ENCODE results near the gene GPR161. TPM values are rescaled to one million over a fixed set of nuclear protein-coding genes. Genes with fewer than 3 reads are reported as not detected.

Gene GPR161
- total RNA-seq, 1 donor = 13.8 TPM

DNA sequence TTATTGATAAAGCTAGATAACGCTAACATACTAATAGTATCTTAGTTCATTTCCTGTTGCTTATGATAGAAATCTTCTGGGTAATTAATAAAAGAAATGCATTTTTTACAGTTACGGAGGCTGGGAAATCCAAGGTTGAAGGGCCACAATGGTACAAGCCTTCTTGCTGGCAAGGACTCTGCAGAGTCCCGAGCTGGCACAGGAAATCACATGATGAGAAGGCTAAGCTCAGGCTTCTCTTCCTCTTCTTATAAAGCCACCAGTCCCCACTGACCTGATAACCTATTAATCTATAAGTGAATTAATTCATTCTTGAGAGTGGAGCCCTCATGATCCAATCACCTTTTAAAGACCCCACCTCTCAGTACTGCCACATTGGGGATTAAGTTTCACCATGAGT is 82.6 kb downstream of the GPR161 start:
- H3K27me3 ChIP-seq (ENCODE audit: insufficient read depth, low read length) = no peaks in the 10 kb centered on the region
- no peaks in the 10 kb centered on the region for H3K4me1 ChIP-seq (ENCODE audit: insufficient read depth, low read length)
- no peak overlapping the region for H3K4me3 ChIP-seq (ENCODE audit: insufficient read depth, low read length)
- TF ChIP-seq, protein P1, sequence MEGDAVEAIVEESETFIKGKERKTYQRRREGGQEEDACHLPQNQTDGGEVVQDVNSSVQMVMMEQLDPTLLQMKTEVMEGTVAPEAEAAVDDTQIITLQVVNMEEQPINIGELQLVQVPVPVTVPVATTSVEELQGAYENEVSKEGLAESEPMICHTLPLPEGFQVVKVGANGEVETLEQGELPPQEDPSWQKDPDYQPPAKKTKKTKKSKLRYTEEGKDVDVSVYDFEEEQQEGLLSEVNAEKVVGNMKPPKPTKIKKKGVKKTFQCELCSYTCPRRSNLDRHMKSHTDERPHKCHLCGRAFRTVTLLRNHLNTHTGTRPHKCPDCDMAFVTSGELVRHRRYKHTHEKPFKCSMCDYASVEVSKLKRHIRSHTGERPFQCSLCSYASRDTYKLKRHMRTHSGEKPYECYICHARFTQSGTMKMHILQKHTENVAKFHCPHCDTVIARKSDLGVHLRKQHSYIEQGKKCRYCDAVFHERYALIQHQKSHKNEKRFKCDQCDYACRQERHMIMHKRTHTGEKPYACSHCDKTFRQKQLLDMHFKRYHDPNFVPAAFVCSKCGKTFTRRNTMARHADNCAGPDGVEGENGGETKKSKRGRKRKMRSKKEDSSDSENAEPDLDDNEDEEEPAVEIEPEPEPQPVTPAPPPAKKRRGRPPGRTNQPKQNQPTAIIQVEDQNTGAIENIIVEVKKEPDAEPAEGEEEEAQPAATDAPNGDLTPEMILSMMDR (IDR thresholded peaks at IDR 0.05; ENCODE audit: extremely low read depth, low read depth, low read length) = no peak
- H3K27ac ChIP-seq (ENCODE audit: low read depth, low read length) = no peak overlapping the region
- peaks cover 3% of the 10 kb centered on the region for H4K20me1 ChIP-seq (ENCODE audit: insufficient read depth, low read length)
- peaks cover 3% of the 10 kb centered on the region for H3K36me3 ChIP-seq (ENCODE audit: insufficient read depth, low read length)
- DNase-seq (ENCODE audit: insufficient read length, low spot score, missing footprints) = no peak
- no peak overlapping the region for H3K4me2 ChIP-seq (ENCODE audit: insufficient read depth, low read length)
- H3K79me2 ChIP-seq (ENCODE audit: insufficient read depth, low read length) = no peaks in the 10 kb centered on the region
- H2AFZ ChIP-seq (ENCODE audit: low read length) = no peak overlapping the region
- H3K9me3 ChIP-seq (ENCODE audit: low read depth, low read length) = no peaks in the 10 kb centered on the region

DNA sequence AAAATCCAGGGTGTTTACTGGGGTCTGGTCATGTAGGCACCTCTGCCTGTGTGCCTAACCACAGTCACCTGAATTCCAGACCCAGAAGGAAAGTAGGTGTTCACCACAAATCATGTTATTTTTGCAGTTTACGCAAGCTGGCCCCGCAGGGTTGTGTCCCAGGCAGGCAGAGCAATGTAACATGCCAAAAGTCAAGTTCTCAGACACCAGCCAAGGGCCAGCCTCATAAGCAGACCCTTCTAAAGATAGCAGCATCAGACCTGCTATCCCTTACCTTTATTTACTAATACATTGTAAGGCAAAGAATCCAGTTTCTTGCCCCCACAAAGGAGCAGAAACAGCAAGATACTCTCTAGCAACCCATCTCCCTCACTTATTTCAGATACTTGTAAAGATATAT is 83.0 kb downstream of the GPR161 start:
- H4K20me1 ChIP-seq (ENCODE audit: insufficient read depth, low read length) = peaks cover 3% of the 10 kb centered on the region
- no peaks in the 10 kb centered on the region for H3K27me3 ChIP-seq (ENCODE audit: insufficient read depth, low read length)
- H3K4me1 ChIP-seq (ENCODE audit: insufficient read depth, low read length) = no peaks in the 10 kb centered on the region
- H3K27ac ChIP-seq (ENCODE audit: low read depth, low read length) = no peak overlapping the region
- TF ChIP-seq, protein P1 (IDR thresholded peaks at IDR 0.05; ENCODE audit: extremely low read depth, low read depth, low read length) = no peak
- H3K9me3 ChIP-seq (ENCODE audit: low read depth, low read length) = no peaks in the 10 kb centered on the region
- no peak overlapping the region for H2AFZ ChIP-seq (ENCODE audit: low read length)
- peaks cover 3% of the 10 kb centered on the region for H3K36me3 ChIP-seq (ENCODE audit: insufficient read depth, low read length)
- no peak for DNase-seq (ENCODE audit: insufficient read length, low spot score, missing footprints)
- H3K79me2 ChIP-seq (ENCODE audit: insufficient read depth, low read length) = no peaks in the 10 kb centered on the region
- H3K4me3 ChIP-seq (ENCODE audit: insufficient read depth, low read length) = no peak overlapping the region
- no peak overlapping the region for H3K4me2 ChIP-seq (ENCODE audit: insufficient read depth, low read length)

DNA sequence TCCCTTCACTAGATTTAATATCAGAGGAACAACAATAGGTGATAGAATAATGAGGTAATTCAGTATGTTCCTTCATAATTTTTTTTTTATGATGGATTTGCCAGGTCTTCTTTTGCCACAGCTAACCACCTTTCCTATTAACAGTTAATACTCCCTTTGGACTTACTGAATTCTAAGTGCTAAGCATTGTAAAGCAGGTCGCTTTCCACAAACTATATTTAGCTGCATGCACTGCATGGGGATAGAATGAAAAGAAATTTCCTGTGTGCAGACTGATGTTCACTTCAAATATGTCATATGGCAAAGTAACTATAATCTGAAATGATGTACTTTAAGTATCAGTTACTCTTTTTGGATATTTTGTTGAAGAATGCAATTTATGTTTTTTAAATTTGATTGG is 85.8 kb downstream of the GPR161 start:
- no peaks in the 10 kb centered on the region for H3K4me1 ChIP-seq (ENCODE audit: insufficient read depth, low read length)
- no peak overlapping the region for H3K27ac ChIP-seq (ENCODE audit: low read depth, low read length)
- H2AFZ ChIP-seq (ENCODE audit: low read length) = no peak overlapping the region
- no peak for DNase-seq (ENCODE audit: insufficient read length, low spot score, missing footprints)
- H3K9me3 ChIP-seq (ENCODE audit: low read depth, low read length) = no peaks in the 10 kb centered on the region
- H4K20me1 ChIP-seq (ENCODE audit: insufficient read depth, low read length) = no peaks in the 10 kb centered on the region
- no peak overlapping the region for H3K4me2 ChIP-seq (ENCODE audit: insufficient read depth, low read length)
- TF ChIP-seq, protein P1 (IDR thresholded peaks at IDR 0.05; ENCODE audit: extremely low read depth, low read depth, low read length) = no peak
- no peaks in the 10 kb centered on the region for H3K27me3 ChIP-seq (ENCODE audit: insufficient read depth, low read length)
- H3K4me3 ChIP-seq (ENCODE audit: insufficient read depth, low read length) = no peak overlapping the region
- peaks cover 6% of the 10 kb centered on the region for H3K36me3 ChIP-seq (ENCODE audit: insufficient read depth, low read length)
- H3K79me2 ChIP-seq (ENCODE audit: insufficient read depth, low read length) = no peaks in the 10 kb centered on the region

DNA sequence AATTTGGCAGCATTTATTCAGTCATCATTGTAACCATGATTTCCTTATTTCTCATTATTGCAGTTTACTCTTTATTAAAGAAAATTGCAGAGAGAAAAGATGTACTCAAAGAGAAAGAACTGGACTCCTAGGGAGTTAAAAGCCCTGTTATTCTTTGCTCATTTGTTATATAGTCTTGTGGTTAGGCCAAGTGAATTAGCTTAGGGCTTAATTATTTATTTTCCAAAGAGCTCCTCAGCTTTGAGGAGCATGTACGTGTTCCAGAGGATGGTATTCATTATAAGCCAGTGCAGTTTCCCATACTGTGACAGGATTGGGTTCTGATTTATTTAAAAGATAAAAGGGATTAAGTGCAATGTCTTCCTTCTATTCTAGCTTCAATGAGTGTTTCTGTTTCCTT is 86.4 kb downstream of the GPR161 start:
- Histone ChIP-seq H3K4me2 (ENCODE audit: insufficient read depth, low read length) (no peak overlapping the region), H3K4me3 (ENCODE audit: insufficient read depth, low read length) (no peak overlapping the region), H3K27me3 (ENCODE audit: insufficient read depth, low read length) (no peaks in the 10 kb centered on the region), H3K9me3 (ENCODE audit: low read depth, low read length) (no peaks in the 10 kb centered on the region), H3K27ac (ENCODE audit: low read depth, low read length) (no peak overlapping the region), H4K20me1 (ENCODE audit: insufficient read depth, low read length) (no peaks in the 10 kb centered on the region), H3K79me2 (ENCODE audit: insufficient read depth, low read length) (no peaks in the 10 kb centered on the region), H2AFZ (ENCODE audit: low read length) (no peak overlapping the region), H3K4me1 (ENCODE audit: insufficient read depth, low read length) (no peaks in the 10 kb centered on the region), H3K36me3 (ENCODE audit: insufficient read depth, low read length) (peaks cover 10% of the 10 kb centered on the region)
- no peak for DNase-seq (ENCODE audit: insufficient read length, low spot score, missing footprints)
- TF ChIP-seq, protein P1 (IDR thresholded peaks at IDR 0.05; ENCODE audit: extremely low read depth, low read depth, low read length) = no peak

All from osteoblast (primary cell).